GM12878 (cell line): ENCODE results near the gene CPSF3. TPM values are rescaled to one million over a fixed set of nuclear protein-coding genes. Genes with fewer than 3 reads are reported as not detected.

Experiments
- ATAC-seq: fragments of 200-7000 bp; cut with Tn5 transposase; 3 replicates; pipeline ENCODE4 v1.9.1; 2020; ENCODE audit warnings: mild to moderate bottlenecking, moderate library complexity
- BruUV-seq: library from RNA; stranded (reverse); fragments of 400-500 nt; replicated peaks from 2 replicates; lab custom pipeline; 2021; lab: Mats Ljungman, UMichigan
- CTCF ChIA-PET: fragments of 300-600 bp; sonication (Branson Sonifier 250); formaldehyde crosslinking; extraction: SDS; loops from one replicate; lab custom pipeline; 2021; ENCODE audit warnings: inconsistent platforms; lab: Yijun Ruan, JAX
- POLR2A ChIA-PET: fragments of 350-600 bp; formaldehyde crosslinking; extraction: SDS; loops from one replicate; lab custom pipeline; 2021; ENCODE audit warnings: inconsistent platforms; lab: Charles Lee
- RAD21 ChIA-PET: fragments of 300-600 bp; sonication (Branson Sonifier 250); formaldehyde crosslinking; loops from one replicate; lab custom pipeline; 2023; ENCODE audit warnings: antibody characterized with exemption; ENCODE audit not compliant: unreplicated experiment; lab: Charles Lee
- SMC1A ChIA-PET: fragments of 300-600 bp; sonication (Branson Sonifier 250); formaldehyde crosslinking; loops from one replicate; lab custom pipeline; 2023; ENCODE audit not compliant: unreplicated experiment, uncharacterized antibody; lab: Charles Lee
- DNase-seq: peaks from one replicate; pipeline ENCODE4 v3.0.0-alpha.2; 2011; ENCODE audit warnings: low read depth, low spot score
- FAIRE-seq: peaks from 3 replicates; lab custom pipeline; 2011; peaks lifted over from hg19 to GRCh38; lab: Jason Lieb, UNC
- H2AFZ ChIP-seq: 2 replicates; pipeline ENCODE4 v1.6.0; 2011; ENCODE audit warnings: low read depth, low read length, control low read depth; ENCODE audit not compliant: control insufficient read depth
- H3K27ac ChIP-seq: 2 replicates; pipeline ENCODE4 v1.5.1; 2011; ENCODE audit warnings: control low read depth; ENCODE audit not compliant: control insufficient read depth, insufficient read depth
- H3K27me3 ChIP-seq, 2 experiments: replicated peaks in 1 of 2; 2 replicates each; pipeline versions ENCODE4 v1.6.0 to v1.6.1; 2011; ENCODE audit warnings: low read length in 1 of 2; ENCODE audit not compliant: control insufficient read depth in 2 of 2, insufficient read depth in 2 of 2
- H3K36me3 ChIP-seq, 2 experiments: 2 replicates each; pipeline ENCODE4 v1.5.1; 2011; ENCODE audit warnings: low read length in 1 of 2; ENCODE audit not compliant: control insufficient read depth in 2 of 2, insufficient read depth in 2 of 2
- H3K4me1 ChIP-seq: 2 replicates; pipeline ENCODE4 v1.6.1; 2011; ENCODE audit warnings: mild to moderate bottlenecking, low read length, moderate library complexity, mixed read lengths; ENCODE audit not compliant: control insufficient read depth, insufficient read depth
- H3K4me2 ChIP-seq: 2 replicates; pipeline ENCODE4 v1.6.0; 2011; ENCODE audit warnings: control low read depth; ENCODE audit not compliant: control insufficient read depth, insufficient read depth
- H3K4me3 ChIP-seq: fragments of 200-600 bp; sonication (generic); 2 replicates; pipeline ENCODE4 v1.5.1; 2016
- H3K79me2 ChIP-seq: 2 replicates; pipeline ENCODE4 v1.6.0; 2011; ENCODE audit warnings: low read length; ENCODE audit not compliant: control insufficient read depth, insufficient read depth
- H3K9ac ChIP-seq: 2 replicates; pipeline ENCODE4 v1.8.0; 2011; ENCODE audit warnings: low read length, control low read depth, mixed read lengths; ENCODE audit not compliant: control insufficient read depth, insufficient read depth
- H3K9me3 ChIP-seq: replicated peaks from 3 replicates; pipeline ENCODE4 v1.5.1; 2011; ENCODE audit warnings: mild to moderate bottlenecking, low read length; ENCODE audit not compliant: control insufficient read depth, insufficient read depth
- H4K20me1 ChIP-seq: 2 replicates; pipeline ENCODE4 v1.6.0; 2011; ENCODE audit not compliant: control insufficient read depth, insufficient read depth
- HDAC2 ChIP-seq: fragments of 200-600 bp; sonication (generic); IDR thresholded peaks from 2 replicates; pipeline ENCODE4 v1.6.1; 2017
- KDM1A ChIP-seq: fragments of 200-600 bp; sonication (generic); IDR thresholded peaks from 2 replicates; pipeline ENCODE4 v1.6.1; 2016; ENCODE audit warnings: borderline replicate concordance
- ZNF384 ChIP-seq: IDR thresholded peaks from 2 replicates; pipeline ENCODE4 v1.6.1; 2012; ENCODE audit warnings: low read depth, mild to moderate bottlenecking, low read length, improper control_type of control experiment, borderline replicate concordance
- WGBS: methylation state at CpG from one replicate; pipeline ENCODE4 v1.1.6; 2016; ENCODE audit warnings: low lambda C conversion rate; ENCODE audit not compliant: insufficient replicate concordance, insufficient coverage; ENCODE audit errors: missing lambda C conversion rate; 5-methylcytosine and 5-hydroxymethylcytosine counted together
- in situ Hi-C: fragments of 300-500 bp; cut with MboI; formaldehyde crosslinking; loops from 9 replicates; pipeline ENCODE4 v1.14.3; 2018; ENCODE audit warnings: mixed read lengths
- intact Hi-C: fragments of 100-400 bp; cut with micrococcal nuclease; formaldehyde crosslinking; loops from one replicate; pipeline ENCODE4 v1.14.2; 2022; ENCODE audit not compliant: unreplicated experiment
- polyA plus RNA-seq, 11 experiments: library from polyadenylated mRNA; depleted of rRNA in 4 of 11; unstranded in 6 of 11; stranded (reverse) in 5 of 11; fragments of >200 nt; fragmentation: Nextera tagmentation in 4 of 11; fragmentation: Illumina TruSeq in 1 of 11; extraction: Ambion mirVana in 4 of 11; extraction: Trizol in 1 of 11; gene quantifications; 1 replicate in 1 of 11; 2 replicates in 10 of 11; pipeline versions ENCODE4 v1.2.1 to v1.2.3, GENCODE V29; 2011 to 2016; ENCODE audit warnings: inconsistent platforms in 2 of 11, missing spikeins in 2 of 11, low read depth in 1 of 11
- total RNA-seq, 4 experiments: library from RNA; depleted of rRNA in 3 of 4; stranded (reverse); fragments of >200 nt in 3 of 4; fragmentation: Illumina TruSeq in 1 of 4; extraction: Trizol in 1 of 4; gene quantifications; 2 replicates each; pipeline versions ENCODE4 v1.2.1 to v1.2.3, GENCODE V29; 2013 to 2021
- TF ChIP-seq, protein P1 (sequence below): IDR thresholded peaks from 2 replicates; pipeline ENCODE4 v1.6.1; 2012; ENCODE audit warnings: improper control_type of control experiment, low read depth, low read length; ENCODE audit not compliant: insufficient replicate concordance

CPSF3 gene
- total and polyA plus RNA-seq, 10 of the 15 experiments (the other 5 are each of a cell fraction or from before 2014, with no cell fraction given), result 34.5 to 108 (median 76.1) TPM

DNA sequence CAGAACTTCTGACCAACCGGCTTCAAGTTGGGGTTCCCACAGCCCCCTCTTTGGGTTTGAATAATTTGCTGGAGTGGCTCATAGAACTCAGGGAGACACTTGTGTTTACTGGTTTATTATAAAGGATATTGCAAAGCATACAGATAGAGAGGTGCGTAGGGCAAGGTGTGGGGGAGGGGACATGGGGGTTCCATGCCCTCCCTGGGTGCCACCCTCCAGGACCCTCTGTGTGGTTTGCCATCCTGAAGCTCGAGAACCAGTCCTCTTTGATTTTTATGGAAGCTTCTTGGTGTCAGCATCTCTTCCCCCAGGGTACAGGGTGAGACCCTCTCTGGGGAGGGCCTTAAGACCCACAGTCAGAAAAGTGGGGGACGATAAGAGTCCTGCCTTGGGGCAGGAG, 38.9 kb upstream of the CPSF3 start:
- no peak overlapping the region for H3K4me2 ChIP-seq
- FAIRE-seq (no peak), DNase-seq (no peak), ATAC-seq (no peak)
- no peaks in the 10 kb centered on the region for H3K79me2 ChIP-seq
- in situ Hi-C loops, result no loop called here
- TF ChIP-seq KDM1A (no peak), ZNF384 (no peak), HDAC2 (no peak)
- TF ChIP-seq, protein P1, sequence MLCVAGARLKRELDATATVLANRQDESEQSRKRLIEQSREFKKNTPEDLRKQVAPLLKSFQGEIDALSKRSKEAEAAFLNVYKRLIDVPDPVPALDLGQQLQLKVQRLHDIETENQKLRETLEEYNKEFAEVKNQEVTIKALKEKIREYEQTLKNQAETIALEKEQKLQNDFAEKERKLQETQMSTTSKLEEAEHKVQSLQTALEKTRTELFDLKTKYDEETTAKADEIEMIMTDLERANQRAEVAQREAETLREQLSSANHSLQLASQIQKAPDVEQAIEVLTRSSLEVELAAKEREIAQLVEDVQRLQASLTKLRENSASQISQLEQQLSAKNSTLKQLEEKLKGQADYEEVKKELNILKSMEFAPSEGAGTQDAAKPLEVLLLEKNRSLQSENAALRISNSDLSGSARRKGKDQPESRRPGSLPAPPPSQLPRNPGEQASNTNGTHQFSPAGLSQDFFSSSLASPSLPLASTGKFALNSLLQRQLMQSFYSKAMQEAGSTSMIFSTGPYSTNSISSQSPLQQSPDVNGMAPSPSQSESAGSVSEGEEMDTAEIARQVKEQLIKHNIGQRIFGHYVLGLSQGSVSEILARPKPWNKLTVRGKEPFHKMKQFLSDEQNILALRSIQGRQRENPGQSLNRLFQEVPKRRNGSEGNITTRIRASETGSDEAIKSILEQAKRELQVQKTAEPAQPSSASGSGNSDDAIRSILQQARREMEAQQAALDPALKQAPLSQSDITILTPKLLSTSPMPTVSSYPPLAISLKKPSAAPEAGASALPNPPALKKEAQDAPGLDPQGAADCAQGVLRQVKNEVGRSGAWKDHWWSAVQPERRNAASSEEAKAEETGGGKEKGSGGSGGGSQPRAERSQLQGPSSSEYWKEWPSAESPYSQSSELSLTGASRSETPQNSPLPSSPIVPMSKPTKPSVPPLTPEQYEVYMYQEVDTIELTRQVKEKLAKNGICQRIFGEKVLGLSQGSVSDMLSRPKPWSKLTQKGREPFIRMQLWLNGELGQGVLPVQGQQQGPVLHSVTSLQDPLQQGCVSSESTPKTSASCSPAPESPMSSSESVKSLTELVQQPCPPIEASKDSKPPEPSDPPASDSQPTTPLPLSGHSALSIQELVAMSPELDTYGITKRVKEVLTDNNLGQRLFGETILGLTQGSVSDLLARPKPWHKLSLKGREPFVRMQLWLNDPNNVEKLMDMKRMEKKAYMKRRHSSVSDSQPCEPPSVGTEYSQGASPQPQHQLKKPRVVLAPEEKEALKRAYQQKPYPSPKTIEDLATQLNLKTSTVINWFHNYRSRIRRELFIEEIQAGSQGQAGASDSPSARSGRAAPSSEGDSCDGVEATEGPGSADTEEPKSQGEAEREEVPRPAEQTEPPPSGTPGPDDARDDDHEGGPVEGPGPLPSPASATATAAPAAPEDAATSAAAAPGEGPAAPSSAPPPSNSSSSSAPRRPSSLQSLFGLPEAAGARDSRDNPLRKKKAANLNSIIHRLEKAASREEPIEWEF, result no peak
- H3K9me3 ChIP-seq, result no peaks in the 10 kb centered on the region; the same call in 2 of the 3 replicates
- H3K9ac ChIP-seq, result no peak overlapping the region
- H3K27me3 ChIP-seq, result no peaks in the 10 kb centered on the region; a peak in 2 of 4 replicates
- ChIA-PET RAD21 (no interaction called here), CTCF (no interaction called here), SMC1A (interaction anchor here (1.3 kb wide), 1 partner anchor 13 kb away, joined by 4 read pairs; no protein-coding TSS in a partner anchor), POLR2A (no interaction called here)
- no peaks in the 10 kb centered on the region for H3K4me1 ChIP-seq
- H3K36me3 ChIP-seq, result no peaks in the 10 kb centered on the region
- H3K27ac ChIP-seq, result no peak overlapping the region
- no TSS peak for BruUV-seq
- WGBS, result 37% methylated on average over 4 of the region's 4 CpGs
- no peaks in the 10 kb centered on the region for H4K20me1 ChIP-seq
- no peak overlapping the region for H3K4me3 ChIP-seq
- H2AFZ ChIP-seq, result no peak overlapping the region
- intact Hi-C loops, result no loop called here
